OCI-LY1 (cell line): ENCODE data around the gene HSPA9.

Experiments used
- EZH2 ChIP-seq: fragments of 200-600 bp; sonication (generic), shearing (Covaris generic); IDR thresholded peaks from 2 replicates; pipeline ENCODE4 v1.8.0; 2017; ENCODE audit warnings: borderline replicate concordance, mixed run types, mild to moderate bottlenecking, antibody characterized with exemption, low read length, moderate library complexity, mixed read lengths
- TF ChIP-seq, protein P1 (sequence below): fragments of 200-600 bp; sonication (generic), shearing (Covaris generic); IDR thresholded peaks from 2 replicates; pipeline ENCODE4 v1.5.1; 2017; ENCODE audit warnings: mild to moderate bottlenecking, antibody characterized with exemption, low read length, moderate library complexity, mixed read lengths

DNA sequence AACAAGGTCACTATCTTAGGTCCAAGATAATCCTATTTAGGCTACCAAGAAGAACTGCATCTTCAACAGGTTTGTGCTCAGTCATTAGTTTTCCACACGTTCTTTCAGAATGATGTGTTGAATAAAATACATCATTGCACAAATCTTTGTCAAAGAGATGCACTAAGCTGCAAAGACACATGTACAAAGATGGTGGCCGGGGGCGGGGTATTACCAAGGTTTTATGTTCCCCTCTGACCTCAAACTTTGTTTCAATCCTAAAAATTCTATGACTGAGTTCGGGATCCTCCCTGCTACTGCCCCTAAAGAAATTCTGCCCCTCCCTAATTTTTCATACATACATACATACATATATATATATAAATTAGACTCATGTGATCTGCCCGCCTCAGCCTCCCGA lies 14.2 kb downstream of the HSPA9 start:
- TF ChIP-seq, protein P1, sequence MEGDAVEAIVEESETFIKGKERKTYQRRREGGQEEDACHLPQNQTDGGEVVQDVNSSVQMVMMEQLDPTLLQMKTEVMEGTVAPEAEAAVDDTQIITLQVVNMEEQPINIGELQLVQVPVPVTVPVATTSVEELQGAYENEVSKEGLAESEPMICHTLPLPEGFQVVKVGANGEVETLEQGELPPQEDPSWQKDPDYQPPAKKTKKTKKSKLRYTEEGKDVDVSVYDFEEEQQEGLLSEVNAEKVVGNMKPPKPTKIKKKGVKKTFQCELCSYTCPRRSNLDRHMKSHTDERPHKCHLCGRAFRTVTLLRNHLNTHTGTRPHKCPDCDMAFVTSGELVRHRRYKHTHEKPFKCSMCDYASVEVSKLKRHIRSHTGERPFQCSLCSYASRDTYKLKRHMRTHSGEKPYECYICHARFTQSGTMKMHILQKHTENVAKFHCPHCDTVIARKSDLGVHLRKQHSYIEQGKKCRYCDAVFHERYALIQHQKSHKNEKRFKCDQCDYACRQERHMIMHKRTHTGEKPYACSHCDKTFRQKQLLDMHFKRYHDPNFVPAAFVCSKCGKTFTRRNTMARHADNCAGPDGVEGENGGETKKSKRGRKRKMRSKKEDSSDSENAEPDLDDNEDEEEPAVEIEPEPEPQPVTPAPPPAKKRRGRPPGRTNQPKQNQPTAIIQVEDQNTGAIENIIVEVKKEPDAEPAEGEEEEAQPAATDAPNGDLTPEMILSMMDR = no peak
- no peak for TF ChIP-seq EZH2
